GM18858 (cell line): ENCODE data around the gene ABCC1.

Source experiments
- ATAC-seq: cut with Tn5 transposase; IDR thresholded peaks from one replicate; pipeline ENCODE4 v1.9.1; 2021; ENCODE audit not compliant: unreplicated experiment

The ABCC1 gene

GRCh38 chr16:16016388-16016964, 67.1 kb downstream of the ABCC1 start:
- ATAC-seq, result no peak

GRCh38 chr16:16017812-16018211, 68.4 kb downstream of the ABCC1 start:
- ATAC-seq, result no peak

- no peak for ATAC-seq
Observed at GRCh38 chr16:16018705-16019104, 69.3 kb downstream of the ABCC1 start.

GRCh38 chr16:16019488-16019887, 70.1 kb downstream of the ABCC1 start:
- no peak for ATAC-seq

GRCh38 chr16:16020291-16020690, 70.9 kb downstream of the ABCC1 start:
- ATAC-seq, result no peak

- no peak for ATAC-seq
Observed at GRCh38 chr16:16021020-16021419, 71.6 kb downstream of the ABCC1 start.

- no peak for ATAC-seq
Observed at GRCh38 chr16:16021646-16021987, 72.2 kb downstream of the ABCC1 start.

- ATAC-seq, result no peak
Observed at GRCh38 chr16:16021988-16022682, 72.7 kb downstream of the ABCC1 start.

GRCh38 chr16:16022683-16023064, 73.3 kb downstream of the ABCC1 start:
- ATAC-seq, result no peak

GRCh38 chr16:16025214-16025968, 76.0 kb downstream of the ABCC1 start:
- no peak for ATAC-seq

- no peak for ATAC-seq
Observed at GRCh38 chr16:16027728-16028310, 78.4 kb downstream of the ABCC1 start.

- no peak for ATAC-seq
Observed at GRCh38 chr16:16028311-16028999, 79.0 kb downstream of the ABCC1 start.

- ATAC-seq, result no peak
Observed at GRCh38 chr16:16029431-16030011, 80.1 kb downstream of the ABCC1 start.

GRCh38 chr16:16030449-16030848, 81.0 kb downstream of the ABCC1 start:
- no peak for ATAC-seq

- ATAC-seq, result no peak
Observed at GRCh38 chr16:16031401-16031800, 82.0 kb downstream of the ABCC1 start.

- ATAC-seq, result no peak
Observed at GRCh38 chr16:16032271-16032979, 83.0 kb downstream of the ABCC1 start.

- ATAC-seq, result no peak
Observed at GRCh38 chr16:16033208-16033717, 83.8 kb downstream of the ABCC1 start.

- ATAC-seq, result no peak
Observed at GRCh38 chr16:16036359-16036792, 87.0 kb downstream of the ABCC1 start.

GRCh38 chr16:16037521-16037920, 88.1 kb downstream of the ABCC1 start:
- no peak for ATAC-seq

GRCh38 chr16:16037970-16038369, 88.6 kb downstream of the ABCC1 start:
- no peak for ATAC-seq
